ENCODE data around the gene KRT40. TPM values are rescaled to one million over a fixed set of nuclear protein-coding genes. Genes with fewer than 3 reads are reported as not detected.

Gene KRT40
- total and polyA plus RNA-seq, 9 of the 15 experiments (the other 6 are each of a cell fraction or from before 2014, with no cell fraction given): not detected

DNA sequence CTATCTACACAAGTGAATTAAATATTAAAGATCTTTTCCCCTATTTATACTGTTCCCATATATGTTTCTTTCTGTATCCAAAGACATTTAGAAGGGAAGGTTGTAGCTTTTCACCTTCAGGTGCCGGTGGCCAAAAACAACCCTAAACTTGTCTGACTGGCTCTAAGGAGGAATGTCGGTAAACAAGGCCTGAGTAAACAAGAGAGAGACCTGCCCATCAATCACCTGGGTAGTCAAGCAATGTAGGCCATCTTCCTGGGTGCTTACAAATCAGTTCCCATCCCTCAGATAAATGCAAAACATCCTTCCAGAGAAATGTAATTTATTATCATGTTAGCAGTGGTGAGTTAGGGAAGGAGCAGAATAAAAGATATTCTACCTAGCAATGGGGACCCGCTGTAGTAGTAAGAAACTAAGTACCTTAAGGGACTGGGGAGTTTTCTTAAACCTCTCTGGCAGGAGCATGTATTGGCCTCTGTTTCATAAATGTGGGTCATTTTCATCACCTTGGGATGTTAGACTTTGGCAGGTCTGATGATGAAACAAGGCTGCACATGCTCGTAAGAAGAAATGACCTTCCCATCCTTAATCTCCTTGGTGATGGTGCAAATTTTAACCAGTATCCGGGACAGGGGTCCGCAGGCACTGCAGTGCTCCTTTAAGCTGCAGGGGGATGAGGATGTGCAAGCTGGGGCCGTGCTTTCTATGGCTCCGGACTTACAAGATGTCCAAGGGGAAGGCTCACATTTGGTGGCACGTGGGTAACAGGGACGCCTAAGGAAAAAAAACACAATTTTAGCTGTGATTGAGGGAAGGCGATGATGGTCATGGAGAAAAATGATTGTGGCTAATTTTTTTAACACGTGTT, 25.8 kb downstream of the KRT40 start (continued):
- TF ChIP-seq, protein P1, sequence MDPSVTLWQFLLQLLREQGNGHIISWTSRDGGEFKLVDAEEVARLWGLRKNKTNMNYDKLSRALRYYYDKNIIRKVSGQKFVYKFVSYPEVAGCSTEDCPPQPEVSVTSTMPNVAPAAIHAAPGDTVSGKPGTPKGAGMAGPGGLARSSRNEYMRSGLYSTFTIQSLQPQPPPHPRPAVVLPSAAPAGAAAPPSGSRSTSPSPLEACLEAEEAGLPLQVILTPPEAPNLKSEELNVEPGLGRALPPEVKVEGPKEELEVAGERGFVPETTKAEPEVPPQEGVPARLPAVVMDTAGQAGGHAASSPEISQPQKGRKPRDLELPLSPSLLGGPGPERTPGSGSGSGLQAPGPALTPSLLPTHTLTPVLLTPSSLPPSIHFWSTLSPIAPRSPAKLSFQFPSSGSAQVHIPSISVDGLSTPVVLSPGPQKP (CRISPR knock-in tag; IDR thresholded peaks at IDR 0.05): no peak
- no peak for TF ChIP-seq TAL1 (IDR thresholded peaks at IDR 0.05)
- TF ChIP-seq SMAD3 (CRISPR knock-in tag; conservative IDR thresholded peaks at IDR 0.05): no peak
- TF ChIP-seq NFXL1 (CRISPR knock-in tag; IDR thresholded peaks at IDR 0.05): no peak
- TF ChIP-seq FOXA1 (IDR thresholded peaks at IDR 0.05; ENCODE audit: borderline replicate concordance): no peak
- TF ChIP-seq, protein P2, sequence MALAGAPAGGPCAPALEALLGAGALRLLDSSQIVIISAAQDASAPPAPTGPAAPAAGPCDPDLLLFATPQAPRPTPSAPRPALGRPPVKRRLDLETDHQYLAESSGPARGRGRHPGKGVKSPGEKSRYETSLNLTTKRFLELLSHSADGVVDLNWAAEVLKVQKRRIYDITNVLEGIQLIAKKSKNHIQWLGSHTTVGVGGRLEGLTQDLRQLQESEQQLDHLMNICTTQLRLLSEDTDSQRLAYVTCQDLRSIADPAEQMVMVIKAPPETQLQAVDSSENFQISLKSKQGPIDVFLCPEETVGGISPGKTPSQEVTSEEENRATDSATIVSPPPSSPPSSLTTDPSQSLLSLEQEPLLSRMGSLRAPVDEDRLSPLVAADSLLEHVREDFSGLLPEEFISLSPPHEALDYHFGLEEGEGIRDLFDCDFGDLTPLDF (CRISPR knock-in tag; IDR thresholded peaks at IDR 0.05): no peak
- TF ChIP-seq ZNF584 (CRISPR knock-in tag; IDR thresholded peaks at IDR 0.05; ENCODE audit: low read depth): no peak
- no peak for TF ChIP-seq SUPT5H (IDR thresholded peaks at IDR 0.05)
- TF ChIP-seq NONO (IDR thresholded peaks at IDR 0.05; ENCODE audit: low read depth in 2 of 2, low read length in 1 of 2): no peak
- no peak for TF ChIP-seq ETV1 (tag; conservative IDR thresholded peaks at IDR 0.05; ENCODE audit: low read depth)
- TF ChIP-seq ZNF124 (CRISPR knock-in tag; IDR thresholded peaks at IDR 0.05): no peak

Data from K562 (cell line).